HepG2 (cell line): ENCODE measurements around the gene TOP2A. TPM values are rescaled to one million over a fixed set of nuclear protein-coding genes. Genes with fewer than 3 reads are reported as not detected.

Experiments
- ELF1 ChIP-seq: sonication (generic); formaldehyde crosslinking; IDR thresholded peaks from 2 replicates; pipeline ENCODE4 v1.4.0; 2020; ENCODE audit warnings: missing genetic modification reagents
- KDM1A ChIP-seq: IDR thresholded peaks from 2 replicates; pipeline ENCODE4 v1.6.1; 2016; ENCODE audit warnings: missing compliant biosample characterization
- KDM5A ChIP-seq: fragments of 200-600 bp; sonication (generic); IDR thresholded peaks from 2 replicates; pipeline ENCODE4 v1.7.0; 2018; ENCODE audit warnings: antibody characterized with exemption, mild to moderate bottlenecking, low read length, borderline replicate concordance
- LBX2 ChIP-seq: sonication (generic); formaldehyde crosslinking; IDR thresholded peaks from 2 replicates; pipeline ENCODE4 v1.5.0; 2020; ENCODE audit warnings: missing genetic modification reagents, mild to moderate bottlenecking, borderline replicate concordance
- PHB2 ChIP-seq: fragments of 450-650 bp; IDR thresholded peaks from 2 replicates; pipeline ENCODE4 v1.6.1; 2018; ENCODE audit not compliant: partially characterized antibody
- POGZ ChIP-seq: sonication (generic); formaldehyde crosslinking; IDR thresholded peaks from 2 replicates; pipeline ENCODE4 v1.4.0; 2020; ENCODE audit warnings: mild to moderate bottlenecking, missing genetic modification reagents
- PTBP1 ChIP-seq: fragments of 200-400 bp; formaldehyde crosslinking; IDR thresholded peaks from 2 replicates; pipeline ENCODE4 v1.6.1; 2018; ENCODE audit warnings: low read length, low read depth; ENCODE audit not compliant: poor library complexity, severe bottlenecking
- SUZ12 ChIP-seq: fragments of 150-350 bp; IDR thresholded peaks from 2 replicates; pipeline ENCODE4 v1.6.1; 2014; ENCODE audit warnings: low read depth, low read length
- TFDP2 ChIP-seq: sonication (generic); formaldehyde crosslinking; IDR thresholded peaks from 2 replicates; pipeline ENCODE4 v1.4.0; 2020; ENCODE audit warnings: missing genetic modification reagents
- TMF1 ChIP-seq: sonication (generic); formaldehyde crosslinking; IDR thresholded peaks from 2 replicates; pipeline ENCODE4 v1.8.1; 2022; ENCODE audit warnings: low read depth, missing genetic modification reagents
- ZBTB39 ChIP-seq: sonication (generic); formaldehyde crosslinking; IDR thresholded peaks from 2 replicates; pipeline ENCODE4 v1.5.0; 2020; ENCODE audit warnings: missing genetic modification reagents
- ZFYVE20 ChIP-seq: sonication (generic); formaldehyde crosslinking; IDR thresholded peaks from 2 replicates; pipeline ENCODE4 v1.8.0; 2023; ENCODE audit warnings: low read depth, mild to moderate bottlenecking, moderate library complexity, missing genetic modification reagents, borderline replicate concordance
- ZKSCAN1 ChIP-seq: fragments of 150-350 bp; IDR thresholded peaks from 2 replicates; pipeline ENCODE4 v1.6.1; 2014; ENCODE audit warnings: low read length
- ZMYM2 ChIP-seq: sonication (generic); formaldehyde crosslinking; IDR thresholded peaks from 2 replicates; pipeline ENCODE4 v1.8.0; 2022; ENCODE audit warnings: mild to moderate bottlenecking, missing genetic modification reagents
- ZNF451 ChIP-seq: sonication (generic); formaldehyde crosslinking; IDR thresholded peaks from 2 replicates; pipeline ENCODE4 v1.5.0; 2020; ENCODE audit warnings: mild to moderate bottlenecking, missing genetic modification reagents
- polyA plus RNA-seq, 8 experiments: library from polyadenylated mRNA; depleted of rRNA in 3 of 8; stranded (reverse) in 7 of 8; unstranded in 1 of 8; fragments of >200 nt; fragmentation: Illumina TruSeq in 4 of 8; extraction: Trizol in 4 of 8; gene quantifications; 2 replicates each; pipeline versions ENCODE4 v1.2.1 to v1.2.3, GENCODE V29; 2011 to 2016; ENCODE audit warnings: low read depth in 4 of 8, missing spikeins in 1 of 8, mixed read lengths in 1 of 8; ENCODE audit not compliant: insufficient read depth in 1 of 8
- total RNA-seq, 5 experiments: library from RNA; depleted of rRNA; stranded (reverse); fragments of >200 nt; fragmentation: Illumina TruSeq; extraction: Trizol; gene quantifications; 2 replicates each; pipeline ENCODE4 v1.2.3, GENCODE V29; 2016; ENCODE audit warnings: low read depth in 1 of 5
- TF ChIP-seq, protein P1 (sequence below): sonication (generic); formaldehyde crosslinking; IDR thresholded peaks from 2 replicates; pipeline ENCODE4 v1.9.0; 2021; ENCODE audit warnings: missing genetic modification reagents, borderline replicate concordance
- TF ChIP-seq, protein P2 (sequence below): sonication (generic); formaldehyde crosslinking; IDR thresholded peaks from 2 replicates; pipeline ENCODE4 v1.5.1; 2020; ENCODE audit warnings: missing genetic modification reagents, mild to moderate bottlenecking, borderline replicate concordance
- TF ChIP-seq, protein P3 (sequence below): IDR thresholded peaks from 2 replicates; pipeline ENCODE4 v1.6.1; 2016; ENCODE audit warnings: mild to moderate bottlenecking, missing biosample characterization, missing genetic modification reagents
- TF ChIP-seq, protein P4 (sequence below): IDR thresholded peaks from 2 replicates; pipeline ENCODE4 v1.6.1; 2016; ENCODE audit warnings: low read depth, borderline replicate concordance

Gene TOP2A
- total and polyA plus RNA-seq, 2 of the 13 experiments (the other 11 are each of a cell fraction or from before 2014, with no cell fraction given), result 108 to 327 TPM

GRCh38 chr17:40355123-40355803, 62.4 kb downstream of the TOP2A start (continued):
- TF ChIP-seq, protein P1, sequence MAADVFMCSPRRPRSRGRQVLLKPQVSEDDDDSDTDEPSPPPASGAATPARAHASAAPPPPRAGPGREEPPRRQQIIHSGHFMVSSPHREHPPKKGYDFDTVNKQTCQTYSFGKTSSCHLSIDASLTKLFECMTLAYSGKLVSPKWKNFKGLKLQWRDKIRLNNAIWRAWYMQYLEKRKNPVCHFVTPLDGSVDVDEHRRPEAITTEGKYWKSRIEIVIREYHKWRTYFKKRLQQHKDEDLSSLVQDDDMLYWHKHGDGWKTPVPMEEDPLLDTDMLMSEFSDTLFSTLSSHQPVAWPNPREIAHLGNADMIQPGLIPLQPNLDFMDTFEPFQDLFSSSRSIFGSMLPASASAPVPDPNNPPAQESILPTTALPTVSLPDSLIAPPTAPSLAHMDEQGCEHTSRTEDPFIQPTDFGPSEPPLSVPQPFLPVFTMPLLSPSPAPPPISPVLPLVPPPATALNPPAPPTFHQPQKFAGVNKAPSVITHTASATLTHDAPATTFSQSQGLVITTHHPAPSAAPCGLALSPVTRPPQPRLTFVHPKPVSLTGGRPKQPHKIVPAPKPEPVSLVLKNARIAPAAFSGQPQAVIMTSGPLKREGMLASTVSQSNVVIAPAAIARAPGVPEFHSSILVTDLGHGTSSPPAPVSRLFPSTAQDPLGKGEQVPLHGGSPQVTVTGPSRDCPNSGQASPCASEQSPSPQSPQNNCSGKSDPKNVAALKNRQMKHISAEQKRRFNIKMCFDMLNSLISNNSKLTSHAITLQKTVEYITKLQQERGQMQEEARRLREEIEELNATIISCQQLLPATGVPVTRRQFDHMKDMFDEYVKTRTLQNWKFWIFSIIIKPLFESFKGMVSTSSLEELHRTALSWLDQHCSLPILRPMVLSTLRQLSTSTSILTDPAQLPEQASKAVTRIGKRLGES (CRISPR knock-in tag), result no peak
- no peak for TF ChIP-seq KDM5A
- TF ChIP-seq LBX2 (CRISPR knock-in tag), result 0 out of 2 replicates have a peak, but pooled peaks have one; percentile 18
- TF ChIP-seq ELF1, result peak; percentile 41; the same call in 1 of the 2 replicates
- TF ChIP-seq, protein P2, sequence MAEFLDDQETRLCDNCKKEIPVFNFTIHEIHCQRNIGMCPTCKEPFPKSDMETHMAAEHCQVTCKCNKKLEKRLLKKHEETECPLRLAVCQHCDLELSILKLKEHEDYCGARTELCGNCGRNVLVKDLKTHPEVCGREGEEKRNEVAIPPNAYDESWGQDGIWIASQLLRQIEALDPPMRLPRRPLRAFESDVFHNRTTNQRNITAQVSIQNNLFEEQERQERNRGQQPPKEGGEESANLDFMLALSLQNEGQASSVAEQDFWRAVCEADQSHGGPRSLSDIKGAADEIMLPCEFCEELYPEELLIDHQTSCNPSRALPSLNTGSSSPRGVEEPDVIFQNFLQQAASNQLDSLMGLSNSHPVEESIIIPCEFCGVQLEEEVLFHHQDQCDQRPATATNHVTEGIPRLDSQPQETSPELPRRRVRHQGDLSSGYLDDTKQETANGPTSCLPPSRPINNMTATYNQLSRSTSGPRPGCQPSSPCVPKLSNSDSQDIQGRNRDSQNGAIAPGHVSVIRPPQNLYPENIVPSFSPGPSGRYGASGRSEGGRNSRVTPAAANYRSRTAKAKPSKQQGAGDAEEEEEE (CRISPR knock-in tag), result no peak
- no peak for TF ChIP-seq PHB2
- no peak for TF ChIP-seq KDM1A (CRISPR knock-in tag)
- TF ChIP-seq, protein P3, sequence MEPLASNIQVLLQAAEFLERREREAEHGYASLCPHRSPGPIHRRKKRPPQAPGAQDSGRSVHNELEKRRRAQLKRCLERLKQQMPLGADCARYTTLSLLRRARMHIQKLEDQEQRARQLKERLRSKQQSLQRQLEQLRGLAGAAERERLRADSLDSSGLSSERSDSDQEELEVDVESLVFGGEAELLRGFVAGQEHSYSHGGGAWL (CRISPR knock-in tag), result peak; percentile 37; the same call in 1 of the 2 replicates
- TF ChIP-seq TFDP2 (CRISPR knock-in tag), result no peak
- TF ChIP-seq ZNF451, result 0 out of 2 replicates have a peak, but pooled peaks have one; percentile 71
- TF ChIP-seq ZBTB39 (CRISPR knock-in tag), result no peak
- TF ChIP-seq ZMYM2 (CRISPR knock-in tag), result no peak
- no peak for TF ChIP-seq ZKSCAN1
- peak; percentile 56 for TF ChIP-seq PTBP1
- no peak for TF ChIP-seq ZFYVE20 (CRISPR knock-in tag)
- no peak for TF ChIP-seq TMF1
- TF ChIP-seq, protein P4, sequence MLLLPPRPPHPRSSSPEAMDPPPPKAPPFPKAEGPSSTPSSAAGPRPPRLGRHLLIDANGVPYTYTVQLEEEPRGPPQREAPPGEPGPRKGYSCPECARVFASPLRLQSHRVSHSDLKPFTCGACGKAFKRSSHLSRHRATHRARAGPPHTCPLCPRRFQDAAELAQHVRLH (CRISPR knock-in tag), result peak; percentile 88
- no peak; the same call in 1 of the 2 replicates for TF ChIP-seq POGZ
- no peak for TF ChIP-seq SUZ12
